GM23338 (cell line): ENCODE data around the gene GPX1.

Source experiments
- CREB1 ChIP-seq: fragments of 250-450 bp; sonication (Bioruptor Pico); IDR thresholded peaks from 2 replicates; pipeline ENCODE4 v1.5.0; 2020; ENCODE audit warnings: low read depth, mild to moderate bottlenecking, moderate library complexity
- CTCF ChIP-seq, 2 experiments: fragments of 200-600 bp in 1 of 2; sonication (generic) in 1 of 2; conservative IDR thresholded peaks; 2 replicates each; pipeline versions ENCODE4 v1.5.1 to v1.6.1; 2016 to 2017; ENCODE audit warnings: antibody characterized with exemption in 2 of 2, low read depth in 2 of 2, mild to moderate bottlenecking in 2 of 2, moderate library complexity in 1 of 2
- EZH2 ChIP-seq: fragments of 200-600 bp; sonication (generic); IDR thresholded peaks from one replicate; pipeline ENCODE4 v1.8.0; 2017; ENCODE audit warnings: antibody characterized with exemption, mild to moderate bottlenecking, low read depth; ENCODE audit not compliant: unreplicated experiment
- EZH2phosphoT487 ChIP-seq: fragments of 200-600 bp; sonication (generic); IDR thresholded peaks from one replicate; pipeline ENCODE4 v1.8.1; 2018; ENCODE audit warnings: antibody characterized with exemption; ENCODE audit not compliant: unreplicated experiment
- JUNB ChIP-seq: IDR thresholded peaks from one replicate; pipeline ENCODE4 v1.6.1; 2016; ENCODE audit warnings: antibody characterized with exemption; ENCODE audit not compliant: unreplicated experiment
- NANOG ChIP-seq: IDR thresholded peaks from 2 replicates; pipeline ENCODE4 v1.6.1; 2016; ENCODE audit warnings: antibody characterized with exemption, borderline replicate concordance
- POLR2AphosphoS5 ChIP-seq: IDR thresholded peaks from 2 replicates; pipeline ENCODE4 v1.6.1; 2016; ENCODE audit warnings: antibody characterized with exemption, low read depth
- STAT1 ChIP-seq: IDR thresholded peaks from one replicate; pipeline ENCODE4 v1.6.1; 2016; ENCODE audit warnings: antibody characterized with exemption; ENCODE audit not compliant: unreplicated experiment
- ZNF114 ChIP-seq: fragments of 250-450 bp; sonication (Bioruptor Pico); IDR thresholded peaks from 2 replicates; pipeline ENCODE4 v1.5.0; 2020; ENCODE audit warnings: mild to moderate bottlenecking, moderate library complexity
- ZNF331 ChIP-seq: fragments of 250-450 bp; sonication (Bioruptor Pico); IDR thresholded peaks from 2 replicates; pipeline ENCODE4 v1.5.0; 2020; ENCODE audit warnings: low read depth, mild to moderate bottlenecking, moderate library complexity
- TF ChIP-seq, protein P1 (sequence below): IDR thresholded peaks from one replicate; pipeline ENCODE4 v1.6.1; 2018; ENCODE audit warnings: antibody characterized with exemption; ENCODE audit not compliant: unreplicated experiment
- TF ChIP-seq, protein P2 (sequence below): IDR thresholded peaks from 2 replicates; pipeline ENCODE4 v1.6.1; 2016; ENCODE audit warnings: antibody characterized with exemption

DNA sequence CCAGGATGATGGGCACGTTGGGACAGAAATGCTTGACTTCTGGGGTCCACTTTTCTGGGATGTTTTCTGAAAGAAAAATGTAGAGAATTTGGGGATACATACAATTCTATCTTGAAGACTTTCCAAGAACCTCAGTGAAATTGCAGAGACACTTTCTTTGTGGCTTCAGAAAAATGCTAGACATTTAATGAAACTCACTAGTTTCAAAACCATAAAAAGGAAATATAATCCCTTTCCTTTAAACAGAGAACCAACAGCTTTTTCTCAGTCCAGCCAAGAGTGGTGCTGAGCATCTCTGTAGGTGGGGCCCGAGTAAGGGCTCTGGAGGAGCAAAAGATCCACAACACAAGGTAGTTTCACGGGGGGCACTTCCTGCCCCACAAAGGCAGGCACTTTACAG is 4.4 kb upstream of the GPX1 start:
- TF ChIP-seq CTCF (conservative IDR thresholded peaks at IDR 0.05; ENCODE audit: low read depth in 2 of 2), result no peak
- TF ChIP-seq CREB1, result no peak
- TF ChIP-seq EZH2, result no peak
- TF ChIP-seq, protein P1, sequence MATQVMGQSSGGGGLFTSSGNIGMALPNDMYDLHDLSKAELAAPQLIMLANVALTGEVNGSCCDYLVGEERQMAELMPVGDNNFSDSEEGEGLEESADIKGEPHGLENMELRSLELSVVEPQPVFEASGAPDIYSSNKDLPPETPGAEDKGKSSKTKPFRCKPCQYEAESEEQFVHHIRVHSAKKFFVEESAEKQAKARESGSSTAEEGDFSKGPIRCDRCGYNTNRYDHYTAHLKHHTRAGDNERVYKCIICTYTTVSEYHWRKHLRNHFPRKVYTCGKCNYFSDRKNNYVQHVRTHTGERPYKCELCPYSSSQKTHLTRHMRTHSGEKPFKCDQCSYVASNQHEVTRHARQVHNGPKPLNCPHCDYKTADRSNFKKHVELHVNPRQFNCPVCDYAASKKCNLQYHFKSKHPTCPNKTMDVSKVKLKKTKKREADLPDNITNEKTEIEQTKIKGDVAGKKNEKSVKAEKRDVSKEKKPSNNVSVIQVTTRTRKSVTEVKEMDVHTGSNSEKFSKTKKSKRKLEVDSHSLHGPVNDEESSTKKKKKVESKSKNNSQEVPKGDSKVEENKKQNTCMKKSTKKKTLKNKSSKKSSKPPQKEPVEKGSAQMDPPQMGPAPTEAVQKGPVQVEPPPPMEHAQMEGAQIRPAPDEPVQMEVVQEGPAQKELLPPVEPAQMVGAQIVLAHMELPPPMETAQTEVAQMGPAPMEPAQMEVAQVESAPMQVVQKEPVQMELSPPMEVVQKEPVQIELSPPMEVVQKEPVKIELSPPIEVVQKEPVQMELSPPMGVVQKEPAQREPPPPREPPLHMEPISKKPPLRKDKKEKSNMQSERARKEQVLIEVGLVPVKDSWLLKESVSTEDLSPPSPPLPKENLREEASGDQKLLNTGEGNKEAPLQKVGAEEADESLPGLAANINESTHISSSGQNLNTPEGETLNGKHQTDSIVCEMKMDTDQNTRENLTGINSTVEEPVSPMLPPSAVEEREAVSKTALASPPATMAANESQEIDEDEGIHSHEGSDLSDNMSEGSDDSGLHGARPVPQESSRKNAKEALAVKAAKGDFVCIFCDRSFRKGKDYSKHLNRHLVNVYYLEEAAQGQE, result no peak
- TF ChIP-seq, protein P2, sequence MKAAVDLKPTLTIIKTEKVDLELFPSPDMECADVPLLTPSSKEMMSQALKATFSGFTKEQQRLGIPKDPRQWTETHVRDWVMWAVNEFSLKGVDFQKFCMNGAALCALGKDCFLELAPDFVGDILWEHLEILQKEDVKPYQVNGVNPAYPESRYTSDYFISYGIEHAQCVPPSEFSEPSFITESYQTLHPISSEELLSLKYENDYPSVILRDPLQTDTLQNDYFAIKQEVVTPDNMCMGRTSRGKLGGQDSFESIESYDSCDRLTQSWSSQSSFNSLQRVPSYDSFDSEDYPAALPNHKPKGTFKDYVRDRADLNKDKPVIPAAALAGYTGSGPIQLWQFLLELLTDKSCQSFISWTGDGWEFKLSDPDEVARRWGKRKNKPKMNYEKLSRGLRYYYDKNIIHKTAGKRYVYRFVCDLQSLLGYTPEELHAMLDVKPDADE, result no peak
- TF ChIP-seq EZH2phosphoT487, result no peak
- TF ChIP-seq ZNF331, result no peak
- TF ChIP-seq STAT1, result no peak
- TF ChIP-seq POLR2AphosphoS5, result no peak
- TF ChIP-seq JUNB, result no peak
- TF ChIP-seq NANOG, result no peak
- TF ChIP-seq ZNF114 (CRISPR knock-in tag), result no peak
